ENCODE measurements around the gene ECHS1.

The ECHS1 gene

DNA sequence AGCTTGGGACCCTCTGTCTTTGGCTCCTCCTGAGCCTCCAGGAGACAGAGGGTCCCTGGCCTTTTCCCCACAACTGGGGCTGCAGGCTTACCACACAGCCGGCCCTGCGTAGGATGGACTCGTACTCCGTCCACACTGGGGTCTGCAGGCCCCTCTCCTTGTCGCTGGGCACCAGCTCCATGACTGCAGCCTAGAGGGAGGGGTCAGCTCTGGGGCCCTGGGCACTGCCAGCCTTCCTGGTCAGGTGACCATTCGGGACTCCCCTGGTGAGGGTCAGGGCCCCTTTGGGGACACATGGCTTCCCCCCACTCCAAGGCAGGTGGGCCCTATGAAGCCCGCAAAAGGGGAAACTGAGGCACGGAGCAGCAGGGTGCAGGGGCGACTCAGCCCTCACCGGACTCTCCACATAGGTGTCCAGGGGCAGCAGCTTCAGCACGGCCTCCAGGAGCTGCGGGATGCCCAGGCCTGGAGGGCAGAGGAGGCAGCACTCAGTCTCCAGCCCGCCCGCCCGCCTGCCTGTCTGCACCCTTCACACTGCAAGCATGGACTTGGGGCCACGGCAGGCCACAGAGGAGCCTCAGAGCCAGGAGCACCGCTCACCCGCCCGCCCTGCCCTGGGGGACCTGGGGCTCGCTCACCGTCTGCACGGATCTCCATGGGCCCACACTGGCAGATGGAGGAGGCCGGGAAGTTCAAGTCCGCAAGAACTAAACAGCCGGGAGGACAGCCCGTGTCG, 16.4 kb downstream of the ECHS1 start:
- no peak for DNase-seq

DNA sequence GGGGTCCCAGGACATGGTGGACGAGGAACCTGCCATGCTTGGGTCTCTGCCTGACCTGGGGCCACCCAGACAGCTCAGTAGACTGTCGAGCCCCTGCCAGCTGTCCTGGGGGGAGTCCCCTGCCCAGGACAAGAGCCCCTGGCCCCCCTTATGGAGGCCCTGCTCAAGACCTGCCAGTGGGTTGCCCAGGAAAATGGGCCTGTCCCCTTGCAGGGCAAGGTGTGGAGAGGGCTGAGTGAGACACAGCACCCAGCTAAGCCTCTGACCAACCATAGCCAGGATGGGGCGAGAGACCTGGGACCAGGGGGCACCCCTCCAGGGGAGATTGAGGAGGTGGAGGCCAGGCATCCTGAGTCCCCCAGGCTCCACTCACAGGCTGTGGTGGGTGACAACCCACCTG, 17.2 kb downstream of the ECHS1 start:
- DNase-seq = no peak

GRCh38 chr10:133355266-133355665, 17.9 kb downstream of the ECHS1 start:
- DNase-seq = no peak

GRCh38 chr10:133354672-133355240, 18.4 kb downstream of the ECHS1 start:
- DNase-seq = no peak

DNA sequence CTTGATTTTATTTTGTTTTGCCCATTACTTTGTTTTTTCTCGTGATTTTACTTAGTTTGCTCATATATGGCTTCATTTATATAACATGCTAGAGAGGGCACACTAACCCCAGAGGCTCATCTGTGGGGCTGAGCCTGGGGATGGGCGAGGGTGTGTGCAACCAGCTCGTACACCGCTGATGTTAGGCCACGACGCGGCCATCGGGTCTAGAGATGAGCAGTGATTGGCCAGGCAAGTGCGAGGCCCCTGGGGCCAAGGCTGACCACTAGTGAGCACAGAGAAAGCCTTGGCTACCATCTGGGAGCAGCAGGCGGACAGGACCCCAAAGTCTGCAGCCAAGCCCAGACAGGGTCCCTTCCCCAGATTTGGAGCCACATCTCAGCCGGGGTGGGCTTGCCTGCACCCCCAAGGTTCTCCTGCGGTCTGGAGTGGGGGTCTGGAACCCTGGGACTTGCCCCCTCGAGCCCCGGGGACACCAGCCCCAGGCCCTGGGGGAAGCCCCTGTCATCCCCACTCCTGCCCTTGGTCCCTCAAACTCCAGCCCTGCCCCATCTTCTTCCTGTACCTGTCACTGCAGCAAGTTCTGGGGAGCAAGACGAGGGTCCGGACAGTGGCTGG, 19.1 kb downstream of the ECHS1 start:
- DNase-seq = no peak

- DNase-seq = no peak
Observed at GRCh38 chr10:133353202-133353959, 19.8 kb downstream of the ECHS1 start.

DNA sequence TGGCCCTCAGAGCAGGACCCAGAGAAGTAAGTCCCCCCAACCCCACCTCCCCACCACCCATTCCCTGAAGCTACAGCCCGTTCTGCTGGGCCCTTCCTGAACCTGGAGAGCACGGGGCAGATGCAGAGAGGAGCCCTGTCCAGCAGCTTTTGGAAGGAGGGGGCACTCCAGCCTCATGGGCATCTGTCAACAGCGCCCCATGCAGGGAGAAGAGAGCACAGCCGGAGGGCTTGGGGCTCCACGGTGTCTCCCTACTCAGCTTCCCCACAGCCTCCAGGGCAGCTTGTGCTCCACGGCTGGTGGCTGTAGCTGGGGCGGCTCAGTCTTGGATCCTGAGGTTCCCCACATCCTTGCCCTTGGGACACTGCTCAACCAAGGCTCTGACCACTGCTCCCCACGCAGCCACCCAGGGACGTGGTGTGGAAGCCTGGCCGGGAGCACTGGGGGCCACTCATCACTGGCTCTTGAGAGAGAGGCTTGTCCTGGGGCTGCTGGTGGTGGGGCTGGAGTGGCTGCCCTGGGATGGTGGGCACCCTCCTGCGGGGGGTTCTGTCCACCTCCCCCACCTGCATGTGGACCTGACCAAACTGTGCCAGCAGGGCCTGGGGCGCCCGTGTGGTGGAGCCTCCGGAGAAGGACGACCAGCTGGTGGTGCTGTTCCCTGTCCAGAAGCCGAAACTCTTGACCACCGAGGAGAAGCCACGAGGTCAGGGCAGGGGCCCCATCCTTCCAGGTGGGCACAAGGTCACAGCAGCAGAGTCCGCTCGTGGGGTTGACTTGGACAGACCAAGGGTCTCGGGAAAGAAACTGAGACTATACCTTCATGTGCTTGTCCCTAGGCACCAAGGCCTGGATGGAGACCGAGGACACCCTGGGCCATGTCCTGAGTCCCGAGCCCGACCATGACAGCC, 21.5 kb downstream of the ECHS1 start:
- no peak for DNase-seq

DNA sequence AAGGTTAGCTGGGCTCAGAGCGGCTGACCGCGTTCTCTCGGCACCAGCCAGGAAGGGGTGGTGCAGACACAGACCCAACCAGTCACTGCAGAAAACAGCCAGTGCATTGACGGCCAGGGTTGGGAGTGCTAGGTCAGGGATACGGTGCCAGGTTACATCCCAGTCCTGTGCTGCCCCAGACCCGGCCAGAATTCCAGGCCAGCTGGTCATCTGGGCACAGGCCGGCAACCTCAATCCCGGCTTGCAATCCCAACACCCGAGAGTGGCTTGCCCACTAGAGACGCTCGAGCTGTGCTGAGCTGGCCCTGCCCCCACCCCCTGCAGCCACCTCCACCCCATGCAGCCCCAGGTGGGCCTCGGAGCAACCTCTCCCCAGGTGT, 22.2 kb downstream of the ECHS1 start:
- no peak for DNase-seq

DNA sequence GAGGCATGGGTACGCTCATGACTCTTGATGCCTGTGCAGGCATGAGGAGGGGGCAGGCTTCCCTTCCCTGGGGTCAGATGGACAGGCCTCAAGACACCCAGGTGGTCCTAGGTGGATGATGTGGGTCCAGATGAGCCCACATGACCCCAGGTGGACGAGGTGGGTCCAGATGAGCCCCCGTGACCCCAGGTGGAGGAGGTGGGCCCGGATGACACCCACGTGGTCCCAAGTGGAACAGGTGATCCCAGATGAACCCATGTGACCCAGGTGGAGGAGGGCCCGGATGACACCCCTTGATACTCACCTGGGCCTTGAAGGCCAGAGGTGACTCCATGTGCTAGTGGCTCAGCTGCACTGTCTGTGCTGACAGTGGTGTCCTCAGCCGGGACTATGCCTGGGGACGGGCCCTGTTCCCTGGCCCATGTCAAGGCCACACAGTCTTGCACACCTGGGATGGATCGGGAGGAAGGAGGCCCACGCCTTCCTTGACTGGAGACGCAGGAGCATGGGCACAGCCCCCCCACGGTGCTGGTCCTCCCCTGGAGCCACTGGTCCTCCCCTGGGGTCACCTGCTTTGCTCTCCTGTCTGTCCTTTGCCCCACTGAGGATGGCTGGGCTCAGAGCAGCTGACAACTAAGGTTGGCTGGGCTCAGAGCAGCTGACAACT, 22.7 kb downstream of the ECHS1 start:
- no peak for DNase-seq

DNA sequence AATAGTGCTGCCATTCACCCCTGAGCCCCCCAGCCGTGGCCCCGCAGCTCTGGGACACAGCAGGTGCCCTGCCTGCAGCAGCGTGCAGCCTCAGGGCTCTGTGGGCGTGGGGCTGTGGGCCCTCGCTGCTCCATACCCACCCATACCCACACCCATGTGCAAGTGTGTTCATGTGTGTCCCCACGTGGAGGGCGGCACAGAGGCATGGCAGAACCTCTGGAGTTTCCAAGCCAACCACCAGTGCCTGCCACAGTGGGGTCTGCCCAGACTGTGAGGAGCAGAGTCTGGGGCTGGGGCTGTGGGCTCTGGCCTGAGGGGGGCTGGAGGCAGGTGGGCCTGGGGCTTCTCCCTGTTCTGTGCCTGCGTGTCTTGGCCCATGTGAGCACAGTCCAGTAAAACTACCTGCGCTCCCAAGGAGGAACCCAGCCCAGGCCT, 23.6 kb downstream of the ECHS1 start:
- no peak for DNase-seq

DNA sequence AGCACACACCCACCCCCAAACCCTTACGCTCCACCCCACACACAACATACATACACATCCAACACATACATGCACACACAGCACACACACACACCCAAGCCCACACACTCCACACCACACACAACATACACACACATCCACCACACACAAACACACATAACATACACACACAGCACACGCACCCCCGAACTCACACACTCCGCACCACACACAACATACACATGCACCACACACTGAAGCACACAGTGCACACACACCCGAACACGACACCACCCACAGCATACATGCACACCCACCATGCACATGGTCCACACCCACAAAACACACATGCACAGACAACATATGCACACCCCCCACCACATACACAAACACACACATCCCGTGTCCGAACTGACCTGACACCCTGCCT, 24.0 kb downstream of the ECHS1 start:
- no peak for DNase-seq

DNA sequence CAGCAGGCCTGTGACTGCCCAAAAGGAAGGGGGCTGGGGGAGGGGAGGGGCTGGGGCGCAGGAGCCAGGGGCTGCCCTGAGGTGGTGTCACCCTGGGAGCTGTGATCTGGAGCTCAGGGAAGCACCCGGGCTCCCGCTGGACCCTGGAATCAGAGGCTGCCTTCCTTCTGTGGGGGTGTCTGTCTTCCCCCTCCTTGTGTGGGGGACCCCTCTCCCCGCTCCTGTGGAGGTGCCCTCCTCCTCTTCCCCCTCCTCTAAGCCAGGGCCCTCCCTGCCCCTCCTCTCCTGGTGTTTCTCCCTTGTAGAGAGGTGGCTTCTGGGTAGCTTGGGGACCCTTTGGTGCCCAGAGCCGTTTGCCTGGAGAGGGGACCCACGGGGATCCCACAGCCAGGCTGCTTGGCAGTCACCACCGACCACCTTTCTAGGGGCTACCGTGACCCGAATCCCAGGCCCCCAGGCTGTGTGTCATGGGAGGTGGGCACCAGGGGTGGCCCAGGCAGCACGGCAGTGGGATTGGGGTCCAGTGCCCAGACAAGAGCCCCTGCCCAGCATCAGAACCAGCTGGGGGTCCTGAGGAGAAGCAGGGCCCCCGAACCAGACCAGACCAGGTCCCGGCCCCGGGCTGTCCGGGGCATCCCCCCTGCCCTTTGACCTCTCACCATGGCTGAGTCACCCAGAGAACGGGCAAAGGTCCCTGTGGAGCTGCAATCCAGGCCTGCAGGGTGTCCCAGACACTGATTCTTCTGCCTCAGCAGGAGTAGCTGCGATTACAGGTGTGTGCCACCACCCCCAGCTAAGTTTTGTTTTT, 25.2 kb downstream of the ECHS1 start:
- no peak for DNase-seq

GRCh38 chr10:133346413-133346812, 26.7 kb downstream of the ECHS1 start:
- no peak for DNase-seq

- DNase-seq = no peak
Observed at GRCh38 chr10:133344236-133344635, 28.9 kb downstream of the ECHS1 start.

DNA sequence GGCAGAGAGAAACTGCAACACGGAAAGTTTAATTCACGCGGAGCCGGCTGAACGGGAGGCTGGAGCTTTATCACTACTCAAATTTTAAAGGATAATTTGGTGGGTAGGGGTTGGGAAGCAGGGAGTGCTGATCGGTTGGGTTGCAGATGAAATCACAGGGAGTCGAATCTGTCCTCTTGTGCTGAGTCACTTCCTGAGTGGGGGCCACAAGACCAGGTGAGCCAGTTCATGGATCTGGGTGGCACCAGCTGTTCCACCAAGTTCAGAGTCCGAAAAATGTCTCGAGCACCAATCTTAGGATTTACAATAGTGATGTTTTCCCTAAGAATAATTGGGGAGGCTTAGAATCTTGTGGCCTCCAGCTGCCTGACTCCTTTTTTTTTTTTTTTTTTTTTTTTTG, 29.6 kb downstream of the ECHS1 start:
- DNase-seq = no peak

GRCh38 chr10:133342942-133343341, 30.2 kb downstream of the ECHS1 start:
- no peak for DNase-seq

DNA sequence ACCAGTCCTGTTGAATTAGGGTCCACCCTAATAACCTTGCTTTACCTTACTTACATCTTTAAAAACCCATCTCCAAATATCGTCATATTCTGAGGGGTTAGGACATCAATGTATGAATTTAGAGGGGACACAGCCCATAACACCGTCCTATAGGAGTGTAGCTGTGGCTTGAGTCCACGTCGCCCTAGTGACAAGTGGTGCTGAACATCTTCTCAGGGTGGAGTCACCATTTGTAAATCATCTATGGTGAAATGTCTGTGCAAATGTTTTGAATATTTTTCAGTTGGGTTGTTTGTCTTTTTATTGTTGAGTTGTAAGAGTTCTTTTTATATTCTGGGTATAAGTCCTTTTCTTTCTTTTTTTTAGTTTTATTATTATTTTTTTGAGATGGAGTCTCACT, 31.2 kb downstream of the ECHS1 start:
- DNase-seq = no peak

- no peak for DNase-seq
Observed at GRCh38 chr10:133339708-133340380, 33.3 kb downstream of the ECHS1 start.

DNA sequence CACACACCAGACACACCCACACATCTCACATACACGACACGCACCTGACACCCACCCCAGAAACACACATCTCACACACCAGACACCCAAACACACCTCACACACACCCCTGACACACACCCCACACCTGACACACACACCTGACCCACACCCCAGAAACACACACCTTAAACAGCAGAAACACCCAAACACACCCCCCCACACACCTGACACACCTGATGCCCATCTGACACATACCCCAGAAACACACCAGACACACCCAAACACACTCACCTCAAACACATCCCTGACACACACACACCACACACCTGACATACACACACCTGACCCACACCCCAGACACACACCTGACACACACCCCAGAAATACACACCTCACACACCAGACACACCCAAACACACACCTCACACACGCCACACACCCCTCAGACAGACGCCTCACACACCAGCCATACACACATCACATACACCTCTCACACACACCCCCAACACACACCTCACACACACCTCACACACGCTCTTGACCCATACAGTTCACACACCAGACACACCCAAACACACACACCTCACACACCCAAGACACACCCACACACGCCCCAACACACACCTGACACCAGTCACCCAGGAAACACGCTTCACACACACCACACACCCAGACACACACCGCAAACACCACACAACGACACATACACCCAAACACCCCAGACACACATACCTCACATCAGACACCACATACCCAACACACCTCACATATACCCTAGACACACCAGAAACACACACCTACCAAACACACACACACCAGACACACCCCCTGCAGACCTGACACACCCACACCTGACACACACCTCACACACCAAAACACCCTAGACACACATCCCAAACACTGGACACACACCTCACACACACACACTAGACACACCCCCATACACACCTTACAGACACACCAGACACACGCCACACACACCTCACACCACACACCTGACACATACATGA, 34.8 kb downstream of the ECHS1 start:
- no peak for DNase-seq
